NT2/D1 (cell line): ENCODE data around the gene CACNG4.

Experiments
- YY1 ChIP-seq: IDR thresholded peaks from 2 replicates; pipeline ENCODE4 v1.6.1; 2011; ENCODE audit not compliant: insufficient read length, insufficient read depth
- ZNF274 ChIP-seq: IDR thresholded peaks from 2 replicates; pipeline ENCODE4 v1.6.1; 2011; ENCODE audit warnings: mild to moderate bottlenecking, low read depth, low read length

DNA sequence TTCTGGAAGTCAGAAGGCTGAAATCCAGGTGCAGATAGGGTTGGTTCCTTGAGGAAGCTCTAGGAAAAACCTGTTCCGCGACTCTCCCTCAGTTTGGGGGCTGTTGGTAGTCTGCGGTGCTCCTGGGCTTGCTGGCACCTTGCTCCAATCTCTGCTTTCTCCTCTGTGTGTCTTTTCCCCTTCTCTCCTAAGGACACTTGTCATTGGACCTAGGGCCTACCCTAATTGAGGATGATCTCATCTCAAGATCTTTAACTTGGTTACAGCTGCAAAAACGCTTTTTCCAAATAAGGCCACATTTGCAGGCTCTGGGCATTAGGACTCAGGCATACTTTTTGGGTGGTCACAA, 12.9 kb upstream of the CACNG4 start:
- TF ChIP-seq YY1 (no peak), ZNF274 (no peak)
